Stimulated activated CD8-positive, alpha-beta memory T cell treated with anti-CD3 and anti-CD28 coated beads, Interleukin-12 subunit alpha, Interleukin-12 subunit beta, amount 100 ng/mL, for 24 hours (primary cell): Measurements from ENCODE around the gene TIPRL.

Experiments used
- DNase-seq: peaks from one replicate; pipeline ENCODE4 v3.0.0-alpha.2; 2020; ENCODE audit errors: extremely low read depth

The TIPRL gene

DNA sequence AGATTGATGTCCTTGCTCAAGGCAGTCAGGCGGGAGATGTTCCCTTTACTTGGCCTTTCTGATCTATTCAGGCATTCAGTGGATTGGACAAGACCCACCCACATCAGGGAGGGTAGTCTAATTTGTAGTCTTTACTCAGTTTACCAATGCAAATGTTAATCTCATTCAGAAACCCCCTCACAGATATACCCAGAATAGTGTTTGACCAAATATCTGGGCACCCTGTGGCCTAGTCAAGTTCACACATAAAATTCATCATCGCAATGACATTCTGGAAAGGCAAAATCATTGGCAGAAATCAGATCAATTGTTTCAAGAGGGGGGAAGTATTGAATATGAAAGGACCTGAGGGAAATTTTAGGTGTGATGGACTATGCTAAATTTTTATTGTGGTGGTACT, 34.6 kb downstream of the TIPRL start:
- DNase-seq: no peak

DNA sequence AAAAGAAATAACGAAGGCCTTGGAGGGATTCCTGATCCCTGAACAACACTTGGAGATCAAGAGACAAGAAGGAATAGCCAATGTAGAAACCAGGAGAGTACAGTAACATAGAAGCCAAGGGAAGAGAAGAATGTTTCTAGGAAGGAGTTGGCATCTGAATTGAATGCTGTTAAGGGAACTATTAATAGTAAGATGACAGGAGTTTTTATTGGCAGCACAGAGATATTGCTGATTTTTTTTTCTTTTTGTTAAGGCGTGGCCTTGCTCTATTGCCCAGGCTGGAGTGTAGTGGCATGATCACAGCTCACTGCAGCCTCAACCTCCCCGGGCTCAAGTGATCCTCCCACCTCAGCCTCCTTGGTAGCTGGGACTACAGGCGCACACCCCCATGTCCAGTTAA, 37.4 kb downstream of the TIPRL start:
- no peak for DNase-seq

DNA sequence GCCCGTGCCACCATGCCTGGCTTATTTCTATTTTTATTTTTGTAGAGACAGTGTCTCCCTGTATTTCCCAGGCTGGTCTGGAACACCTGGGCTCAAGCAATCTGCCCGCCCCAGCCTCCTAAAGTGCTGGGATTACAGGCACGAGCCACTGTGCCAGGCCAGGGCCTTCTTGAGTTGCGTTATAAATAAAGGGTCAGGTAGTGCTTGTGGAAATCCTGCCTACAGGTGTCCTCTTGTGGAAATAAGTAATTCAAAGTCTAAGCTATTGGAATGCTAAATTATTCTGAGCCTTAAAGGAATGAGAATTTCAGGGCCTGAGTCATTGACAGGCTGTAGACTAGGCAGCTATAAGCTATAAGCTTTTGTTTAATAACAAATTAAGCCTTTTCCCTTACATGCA, 38.9 kb downstream of the TIPRL start:
- DNase-seq: no peak

DNA sequence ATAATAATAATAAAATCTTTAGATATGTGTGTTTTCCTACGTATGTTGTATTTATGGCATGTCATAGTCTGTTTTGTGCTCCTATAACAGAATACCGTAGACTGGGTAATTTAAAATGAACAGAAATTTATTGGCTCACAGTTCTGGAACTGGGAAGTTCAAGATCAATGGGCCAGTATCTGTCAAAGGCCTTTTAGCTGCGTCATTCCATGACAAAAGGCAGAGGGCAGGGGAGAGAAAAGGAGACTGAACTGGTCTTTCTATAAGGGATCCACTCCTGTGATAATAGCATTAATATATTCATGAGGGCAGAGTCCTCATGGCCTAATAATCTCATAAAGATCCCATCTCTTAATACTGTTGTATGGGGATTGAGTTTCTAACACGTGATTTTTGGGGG, 39.9 kb downstream of the TIPRL start:
- no peak for DNase-seq

DNA sequence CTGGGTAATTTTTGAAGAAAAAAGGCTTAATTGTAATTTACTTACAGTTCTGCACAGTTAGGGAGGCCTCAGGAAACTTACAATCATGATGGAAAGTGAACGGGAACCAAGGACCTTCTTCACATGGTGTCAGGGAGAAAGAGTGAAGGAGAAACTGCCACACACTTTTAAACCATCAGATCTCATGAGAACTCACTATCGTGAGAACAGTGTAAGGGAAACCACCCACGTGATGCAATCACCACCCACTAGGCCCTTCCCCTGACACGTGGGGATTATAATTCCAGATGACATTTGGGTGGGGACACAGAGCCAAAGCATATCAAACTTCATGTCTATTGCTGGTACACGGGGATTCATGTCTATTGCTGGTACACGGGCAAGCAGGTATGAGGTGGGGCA, 41.7 kb downstream of the TIPRL start:
- no peak for DNase-seq

DNA sequence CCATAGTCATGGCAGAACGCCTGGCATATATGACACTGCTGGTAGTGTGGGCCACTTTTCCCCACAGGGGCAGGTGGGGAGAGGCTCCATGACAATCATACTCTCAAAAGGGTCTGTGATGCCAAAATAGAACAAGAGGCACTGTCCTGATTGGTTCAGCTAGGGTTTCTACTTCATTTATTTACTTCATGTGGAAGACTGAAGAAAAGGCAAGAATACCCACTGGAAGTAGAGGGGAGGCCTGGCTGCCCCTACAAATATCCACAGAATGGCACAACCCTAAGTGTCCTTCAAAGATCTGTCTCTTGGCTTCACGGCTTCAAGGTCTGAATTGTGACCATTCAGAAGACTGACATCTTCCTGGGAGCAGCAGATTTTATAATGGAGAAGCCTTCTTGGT, 42.5 kb downstream of the TIPRL start:
- no peak for DNase-seq

DNA sequence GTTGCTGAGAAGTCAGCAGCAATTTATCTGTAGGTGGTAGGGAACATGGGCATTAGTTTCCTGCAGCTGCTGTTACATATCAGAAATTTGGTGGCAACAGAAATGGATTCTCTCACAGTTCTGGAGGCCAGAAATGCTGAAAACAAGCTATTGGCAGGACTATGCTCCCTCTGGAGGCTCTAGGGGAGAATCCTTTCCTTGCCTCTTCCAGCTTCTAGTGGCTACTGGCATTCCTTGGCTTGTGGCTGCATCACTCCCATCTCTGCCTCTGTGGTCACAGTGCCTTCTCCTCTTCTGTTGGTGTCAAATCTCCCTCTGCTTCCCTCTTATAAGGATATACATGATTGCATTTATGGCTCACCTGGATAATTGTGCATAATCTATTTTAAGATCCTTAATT, 44.5 kb downstream of the TIPRL start:
- no peak for DNase-seq

DNA sequence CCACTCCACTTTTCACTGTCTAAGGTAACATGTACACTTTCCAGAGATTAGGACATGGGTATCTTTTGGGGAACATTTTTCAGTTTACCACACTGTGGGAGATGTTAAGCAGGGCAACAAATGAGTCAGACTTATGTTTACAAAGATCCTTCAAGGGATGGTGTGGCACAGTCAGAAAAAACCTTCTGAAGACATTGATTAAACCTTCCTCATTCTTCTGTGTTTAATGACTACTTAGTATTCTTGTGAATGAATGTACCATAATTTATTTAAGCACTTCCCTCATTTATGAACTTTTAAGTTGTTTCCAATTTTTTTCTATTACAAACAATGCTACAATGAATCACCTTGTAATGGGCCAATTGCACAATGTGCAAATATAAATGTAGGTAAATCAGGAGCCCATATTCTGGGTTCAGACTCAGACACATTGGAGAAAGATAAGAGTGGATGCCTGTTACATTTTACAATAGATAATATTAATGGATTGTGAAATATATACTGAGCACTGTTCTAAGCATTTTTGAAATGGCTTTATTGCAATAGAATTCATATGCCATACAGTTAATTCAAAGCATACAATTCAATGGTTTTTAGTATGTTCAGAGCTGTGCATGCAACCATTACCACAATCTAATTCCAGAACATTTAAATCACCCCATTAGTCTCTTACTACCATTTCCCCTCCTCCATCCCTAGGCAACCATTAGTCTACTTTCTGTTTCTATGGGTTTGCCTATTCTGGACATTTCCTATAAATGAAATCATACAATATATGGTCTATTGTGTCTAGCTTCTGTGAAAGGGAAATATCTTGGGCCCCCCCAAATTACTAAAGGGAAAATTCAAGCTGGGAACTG, 45.1 kb downstream of the TIPRL start:
- DNase-seq: no peak

DNA sequence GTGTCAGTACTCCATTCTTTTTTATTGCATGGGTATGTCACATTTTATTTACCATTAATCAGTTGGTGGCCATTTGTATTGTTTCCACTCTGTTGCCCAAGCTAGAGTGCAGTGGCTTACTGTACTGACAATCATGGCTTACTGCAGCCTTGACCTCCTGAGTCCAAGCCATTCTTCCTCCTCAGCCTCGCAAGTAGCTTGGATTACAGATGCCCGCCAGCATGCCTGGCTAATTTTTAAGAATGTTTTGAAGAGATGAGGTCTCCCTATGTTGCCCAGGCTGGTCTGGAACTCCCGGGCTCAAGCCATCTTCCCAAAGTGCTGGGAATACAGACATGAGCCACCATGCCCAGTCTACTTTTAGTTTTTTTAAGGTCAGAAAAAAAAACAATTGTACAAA, 46.2 kb downstream of the TIPRL start:
- no peak for DNase-seq

DNA sequence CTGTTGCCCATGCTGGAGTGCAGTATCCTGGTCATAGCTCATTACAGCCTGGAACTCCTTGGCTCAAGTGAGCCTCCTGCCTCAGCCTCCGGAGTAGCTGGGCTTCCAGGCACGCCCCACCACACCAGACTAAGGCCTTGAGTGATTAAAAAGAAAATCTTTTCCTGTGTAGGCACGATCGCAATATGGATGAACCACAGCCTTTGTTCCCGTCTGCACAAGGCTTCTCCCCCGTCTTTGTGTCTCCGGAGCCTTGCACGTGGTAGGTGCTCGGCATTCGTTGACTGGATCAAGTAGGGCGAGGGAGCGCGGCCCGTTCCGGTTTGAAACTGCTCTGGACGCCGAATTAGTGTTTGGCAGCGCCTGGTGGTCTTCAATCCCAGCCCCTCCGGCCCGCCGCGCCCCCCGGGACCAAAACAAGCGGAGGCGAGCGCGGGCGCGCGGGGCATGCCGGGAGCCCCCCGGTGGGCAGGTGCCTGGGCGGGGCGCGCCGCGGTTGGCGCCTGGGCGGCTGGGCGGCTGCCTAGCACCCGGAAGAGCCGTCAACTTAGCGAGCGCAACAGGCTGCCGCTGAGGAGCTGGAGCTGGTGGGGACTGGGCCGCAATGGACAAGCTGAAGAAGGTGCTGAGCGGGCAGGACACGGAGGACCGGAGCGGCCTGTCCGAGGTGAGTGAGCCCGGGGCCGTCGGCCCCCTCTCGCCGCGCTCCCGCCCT, 46.9 kb downstream of the TIPRL start, which contains the start of gene SFT2D2:
Gene SFT2D2 (plus strand): TSS at position 529 of the 715 bp plus-strand sequence. CDS start 76 bp downstream, at position 605.
- peak; percentile 51 for DNase-seq

DNA sequence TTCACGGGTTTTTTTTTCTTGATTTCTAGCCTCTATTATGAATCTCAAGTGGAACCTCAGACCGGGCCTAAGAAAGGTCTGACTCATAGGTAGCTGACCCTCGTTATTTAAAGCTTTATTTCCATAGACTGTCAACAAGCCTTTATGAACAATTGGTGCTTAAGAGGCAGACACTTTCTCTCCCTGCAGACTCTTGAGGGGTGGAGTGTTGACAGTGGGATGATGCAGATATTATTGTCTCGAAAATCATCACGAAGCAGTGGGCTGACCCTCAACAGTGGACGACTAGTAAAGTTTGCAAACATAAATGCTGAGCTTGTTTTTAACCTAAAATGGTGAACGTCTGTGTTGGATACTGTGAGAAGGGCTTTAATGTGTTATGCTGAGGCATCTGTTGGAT, 48.9 kb downstream of the TIPRL start:
- no peak for DNase-seq

DNA sequence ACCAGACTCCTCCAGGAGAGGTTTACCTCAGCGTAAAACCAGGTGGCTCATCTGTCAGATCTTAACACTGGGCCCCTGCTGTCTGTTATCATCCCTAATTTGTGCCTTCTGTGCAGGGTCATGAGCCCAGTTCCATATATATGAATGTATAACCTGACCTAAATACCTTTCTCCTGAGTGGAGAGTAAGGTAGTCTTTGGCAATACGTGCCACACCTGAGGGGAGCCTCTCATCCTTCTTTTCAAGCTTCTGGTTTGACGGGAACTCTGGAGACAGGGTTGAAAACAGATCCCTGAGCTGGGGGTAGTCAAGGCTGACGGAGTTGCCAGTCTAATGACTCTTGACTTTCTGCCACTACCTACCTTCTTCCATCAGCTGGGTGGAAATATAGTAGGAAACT, 51.1 kb downstream of the TIPRL start:
- DNase-seq: no peak

DNA sequence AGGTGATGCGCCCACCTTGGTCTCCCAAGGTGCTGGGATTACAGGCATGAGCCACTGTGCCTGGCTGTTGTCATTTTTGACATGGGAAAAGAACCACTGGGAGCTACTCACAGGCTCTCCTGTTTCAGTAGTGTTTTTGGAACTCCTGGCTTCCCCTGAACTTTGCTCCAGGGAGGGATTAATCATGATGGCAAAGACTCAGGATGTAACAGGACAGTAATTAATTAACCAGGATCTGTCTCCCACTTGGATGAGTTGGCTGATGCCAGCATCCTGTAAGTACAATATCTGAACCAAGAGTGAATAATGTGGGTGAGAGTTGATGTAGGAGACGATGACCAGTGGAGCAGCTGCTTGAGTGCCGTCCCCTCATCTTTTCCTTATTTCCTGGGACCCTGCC, 51.9 kb downstream of the TIPRL start:
- DNase-seq: no peak

DNA sequence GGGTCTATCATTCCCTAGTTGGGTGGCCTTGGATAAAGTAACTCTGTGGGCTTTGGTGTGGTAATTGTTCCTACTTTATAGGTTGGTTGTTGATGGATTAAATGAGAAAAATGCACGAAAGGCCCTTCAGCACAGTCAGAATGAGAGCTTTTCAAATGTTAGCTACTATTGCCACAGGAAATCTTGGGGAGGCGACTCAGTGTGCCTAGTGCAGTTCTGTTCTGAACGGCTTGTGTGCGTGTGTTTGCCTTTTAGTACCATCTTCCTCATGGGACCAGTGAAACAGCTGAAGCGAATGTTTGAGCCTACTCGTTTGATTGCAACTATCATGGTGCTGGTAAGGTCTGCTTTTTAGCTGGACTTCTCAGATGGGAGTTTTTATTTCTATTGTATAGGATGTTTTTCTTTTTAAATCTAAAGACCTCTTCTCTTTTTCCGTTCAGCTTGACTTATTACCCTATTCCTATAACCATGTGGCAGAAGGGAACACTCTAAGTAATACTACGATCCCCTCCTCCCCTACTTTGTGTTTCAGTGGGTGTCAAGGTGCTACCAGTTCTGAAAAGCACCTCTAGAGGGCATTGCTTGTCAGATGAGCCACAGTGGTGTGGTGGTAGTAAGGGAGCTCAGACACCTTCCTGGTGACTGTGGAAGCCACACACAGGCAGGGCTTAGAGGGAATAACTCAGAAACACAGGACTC, 56.2 kb downstream of the TIPRL start:
- DNase-seq: no peak

DNA sequence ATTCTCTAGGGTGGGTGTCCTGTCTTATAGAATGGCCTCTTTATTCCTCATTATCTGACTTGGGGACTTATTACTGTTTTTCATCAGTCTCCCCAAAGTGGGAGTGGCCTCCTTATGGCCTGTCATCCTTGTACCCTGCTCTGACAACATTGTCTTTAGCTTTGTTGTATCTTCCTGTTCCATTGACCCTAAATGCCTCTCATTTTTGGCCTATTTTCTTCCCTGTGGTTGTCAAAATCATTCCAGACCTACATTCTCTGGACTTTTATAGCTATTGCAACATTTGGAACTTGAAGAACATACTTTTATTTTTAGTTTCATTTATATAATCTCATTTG, 56.8 kb downstream of the TIPRL start:
- DNase-seq: no peak

DNA sequence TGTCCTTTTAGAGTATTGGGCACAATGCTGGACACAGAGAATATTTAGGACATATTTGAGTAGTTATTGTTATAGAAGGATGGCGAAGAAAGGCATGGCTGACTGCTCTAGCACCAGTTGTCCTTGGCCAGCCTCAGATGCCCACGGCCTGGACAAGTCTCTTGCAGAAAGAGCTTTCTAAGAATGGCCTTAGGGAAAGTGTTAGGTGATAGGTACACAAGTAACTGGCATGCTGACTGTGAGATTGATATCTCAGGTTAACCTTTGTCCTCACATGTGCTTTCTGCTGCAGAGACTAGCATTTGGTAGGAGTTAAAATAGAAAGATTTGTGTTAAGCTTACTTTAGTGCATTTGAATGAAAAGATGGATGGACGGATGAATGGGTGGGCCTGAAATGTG, 57.2 kb downstream of the TIPRL start:
- DNase-seq: no peak

DNA sequence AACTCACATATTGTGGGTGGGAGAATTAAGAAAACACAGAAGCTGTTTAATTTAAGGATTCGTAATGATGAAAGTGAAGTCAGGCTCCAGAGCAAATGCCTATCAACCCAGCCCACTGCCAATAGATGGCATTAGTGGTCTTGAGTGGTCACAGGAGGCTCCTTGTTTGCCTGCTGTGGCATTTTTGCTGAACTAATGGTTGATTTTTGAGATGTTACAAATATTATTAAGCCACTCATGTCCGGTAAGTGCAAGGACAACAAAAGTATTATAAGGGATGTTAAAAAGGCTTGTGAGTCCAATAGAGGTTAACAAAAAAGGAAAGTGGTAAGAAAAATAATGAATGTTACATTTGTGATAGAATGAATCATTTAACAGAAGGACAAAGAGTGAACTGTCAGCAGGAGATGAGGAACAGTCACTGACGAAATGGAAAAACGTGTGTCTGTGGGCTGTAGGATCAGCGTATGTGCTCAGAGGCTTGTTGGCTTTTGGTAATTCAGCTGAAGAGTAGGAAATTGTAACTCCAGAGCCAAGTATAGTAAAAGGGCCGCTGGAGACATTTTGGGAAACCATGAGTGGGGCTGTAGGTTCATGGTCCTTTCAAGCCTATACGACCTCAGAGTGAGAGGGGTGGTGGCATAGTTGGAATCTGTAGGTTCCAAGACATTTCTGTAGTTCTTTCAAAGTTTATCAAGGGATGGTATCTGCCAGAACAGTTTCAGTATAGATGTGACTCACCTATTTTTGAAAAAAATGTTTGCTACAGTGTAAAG, 58.3 kb downstream of the TIPRL start:
- DNase-seq: no peak

DNA sequence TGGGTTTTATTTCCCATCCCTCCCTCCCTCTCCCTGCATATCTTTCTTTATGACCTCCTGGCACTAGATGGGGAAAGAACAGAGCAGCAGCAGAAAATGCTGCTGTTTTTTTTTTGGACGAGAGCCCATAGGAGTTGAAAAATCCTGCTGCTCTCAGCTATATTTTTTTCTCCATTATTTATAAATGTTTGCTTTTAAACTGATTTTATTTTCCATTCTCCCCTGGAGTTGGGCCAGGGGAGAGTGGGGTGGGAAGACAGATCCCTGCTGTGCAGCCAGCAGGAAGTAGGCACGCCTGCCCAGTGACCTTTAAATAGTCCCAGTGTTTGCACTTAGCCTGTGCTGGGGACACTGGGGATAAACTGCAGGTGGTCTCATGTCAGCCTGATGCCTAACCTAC, 64.4 kb downstream of the TIPRL start:
- no peak for DNase-seq

DNA sequence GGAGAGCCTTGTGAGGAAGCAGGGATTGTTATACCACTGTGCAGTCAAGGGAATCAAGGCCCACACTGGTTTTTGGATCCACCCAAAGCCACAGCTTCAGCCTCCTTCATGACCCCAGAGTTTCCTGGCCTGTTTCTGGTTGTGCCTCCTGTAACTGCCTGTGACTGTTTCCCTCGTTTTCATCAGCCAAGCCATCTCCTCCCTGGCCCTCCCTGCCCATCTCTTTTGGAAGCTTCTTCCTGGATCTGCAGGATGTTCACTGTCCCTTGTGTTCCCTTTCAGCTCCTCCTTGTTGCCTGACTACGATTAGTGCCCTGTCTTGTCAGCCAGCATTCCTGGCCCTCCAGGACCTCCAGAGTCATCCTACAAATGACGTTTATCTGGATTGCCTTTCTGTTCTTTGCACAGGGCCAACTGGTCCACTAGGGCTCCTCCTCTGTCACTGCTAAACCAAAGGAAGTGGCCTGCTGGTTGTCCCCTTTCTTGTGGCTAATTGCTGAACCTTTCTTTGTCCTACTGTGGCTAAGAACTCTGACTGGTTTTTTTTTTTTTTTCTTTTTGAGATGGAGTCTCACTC, 65.0 kb downstream of the TIPRL start:
- no peak for DNase-seq

DNA sequence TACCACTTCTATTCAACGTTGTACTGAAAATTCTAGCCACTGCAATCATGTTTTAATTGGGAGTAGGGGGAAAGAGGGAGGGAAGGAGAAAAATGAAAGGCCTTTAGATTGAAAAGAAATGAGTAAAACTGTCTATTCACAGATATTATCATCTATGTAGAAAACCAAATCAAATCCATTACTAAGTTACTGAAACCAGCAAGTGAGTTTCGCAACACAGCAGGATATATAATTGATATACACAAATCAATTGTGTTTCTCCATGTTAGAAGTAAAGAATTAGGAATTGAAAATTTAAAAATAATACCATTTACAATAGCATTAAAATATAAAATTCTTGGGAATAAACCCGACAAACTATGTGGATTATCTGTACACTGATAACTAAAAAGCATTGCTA, 66.3 kb downstream of the TIPRL start:
- DNase-seq: no peak

DNA sequence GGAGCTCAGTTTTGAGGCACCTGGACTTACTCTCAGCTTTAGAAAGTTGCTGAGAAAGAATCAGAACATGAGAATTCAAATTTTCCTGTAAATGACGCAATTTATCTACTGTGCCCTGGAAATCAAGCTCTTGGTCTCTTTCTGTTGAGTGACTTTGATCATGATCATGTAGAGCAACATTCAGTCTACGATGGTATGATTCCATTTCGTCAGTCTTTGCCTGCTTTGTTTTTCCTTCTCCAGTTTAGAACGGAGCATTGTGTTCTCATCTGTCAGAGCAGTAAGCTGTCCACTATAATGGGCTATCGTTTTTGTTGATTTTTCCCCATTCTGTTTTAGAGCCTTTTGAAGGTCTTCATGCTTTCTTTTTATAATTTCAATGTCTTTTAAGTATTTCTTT, 67.7 kb downstream of the TIPRL start:
- no peak for DNase-seq
